Vagina (tissue), 2 donors: ENCODE results near the gene KCTD1.

Experiments
- CTCF ChIP-seq, 3 experiments: fragments of 450-650 bp in 2 of 3; fragments of 200-600 bp in 1 of 3; sonication (generic) in 1 of 3; IDR thresholded peaks; one replicate each; pipeline ENCODE4 v1.5.1; 2017 to 2019; ENCODE audit warnings: antibody characterized with exemption in 3 of 3, mild to moderate bottlenecking in 2 of 3, moderate library complexity in 2 of 3
- POLR2AphosphoS5 ChIP-seq, 2 donors: sonication (generic); formaldehyde crosslinking; IDR thresholded peaks; one replicate each; pipeline ENCODE4 v1.9.0; 2017; ENCODE audit warnings: antibody characterized with exemption in 2 of 2, mild to moderate bottlenecking in 2 of 2, low read depth in 1 of 2; ENCODE audit not compliant: insufficient read depth in 1 of 2

DNA sequence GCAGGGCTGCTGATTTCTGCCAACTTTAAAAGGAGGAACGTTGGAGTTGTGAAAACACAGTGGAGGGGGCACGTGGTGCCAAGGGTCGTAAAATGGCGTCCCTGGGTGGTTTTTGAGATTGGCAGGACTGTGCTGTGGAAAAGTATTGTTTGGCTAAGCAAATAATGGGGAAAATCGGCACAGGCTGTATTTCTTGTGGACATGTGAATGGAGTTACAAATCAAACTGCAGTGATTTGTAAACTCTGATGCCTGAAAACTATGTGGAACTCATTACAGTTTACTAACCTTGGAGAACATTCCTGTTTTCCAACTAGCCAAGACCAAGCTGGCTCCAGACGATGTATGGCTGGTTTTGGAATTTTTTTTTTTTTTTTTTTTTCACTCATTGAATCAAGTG lies 68.7 kb downstream of the KCTD1 start:
- no peak for TF ChIP-seq CTCF (IDR thresholded peaks at IDR 0.05)
- no peak for TF ChIP-seq POLR2AphosphoS5 (IDR thresholded peaks at IDR 0.05; ENCODE audit: insufficient read depth in 1 of 2, low read depth in 1 of 2)
